Measurements from ENCODE around the gene LOXHD1.

Gene LOXHD1

GRCh38 chr18:46672062-46672970, 15.3 kb upstream of the LOXHD1 start:
- peak; percentile 30 for DNase-seq

GRCh38 chr18:46668694-46669093, 11.7 kb upstream of the LOXHD1 start:
- DNase-seq, result no peak

DNA sequence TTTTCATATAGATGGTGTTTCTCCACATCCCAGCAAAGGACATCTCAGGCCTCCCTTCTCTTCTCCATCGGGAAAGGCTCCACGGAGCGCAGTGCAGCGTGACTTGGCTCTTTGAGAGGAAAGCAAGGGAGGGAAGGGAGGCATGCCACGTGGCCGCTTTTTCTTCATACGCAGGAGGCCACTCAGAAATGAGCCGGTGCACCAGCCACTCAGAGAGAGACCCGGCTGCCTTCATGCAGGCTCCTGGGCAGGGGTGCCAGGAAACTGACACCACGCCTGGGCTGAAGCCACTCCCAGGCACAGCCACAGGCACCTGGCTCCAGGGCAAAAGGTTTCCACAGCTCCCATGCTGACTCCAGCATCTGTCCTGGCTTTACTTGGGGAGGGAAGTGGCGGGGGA, 11.1 kb upstream of the LOXHD1 start:
- DNase-seq, result no peak

GRCh38 chr18:46663539-46663938, 6.5 kb upstream of the LOXHD1 start:
- DNase-seq, result no peak

- DNase-seq, result no peak
These were observed 4.1 kb upstream of the LOXHD1 start for GRCh38 chr18:46660957-46661749.

- no peak for DNase-seq
These were observed 2.5 kb upstream of the LOXHD1 start for GRCh38 chr18:46659484-46659883.

DNA sequence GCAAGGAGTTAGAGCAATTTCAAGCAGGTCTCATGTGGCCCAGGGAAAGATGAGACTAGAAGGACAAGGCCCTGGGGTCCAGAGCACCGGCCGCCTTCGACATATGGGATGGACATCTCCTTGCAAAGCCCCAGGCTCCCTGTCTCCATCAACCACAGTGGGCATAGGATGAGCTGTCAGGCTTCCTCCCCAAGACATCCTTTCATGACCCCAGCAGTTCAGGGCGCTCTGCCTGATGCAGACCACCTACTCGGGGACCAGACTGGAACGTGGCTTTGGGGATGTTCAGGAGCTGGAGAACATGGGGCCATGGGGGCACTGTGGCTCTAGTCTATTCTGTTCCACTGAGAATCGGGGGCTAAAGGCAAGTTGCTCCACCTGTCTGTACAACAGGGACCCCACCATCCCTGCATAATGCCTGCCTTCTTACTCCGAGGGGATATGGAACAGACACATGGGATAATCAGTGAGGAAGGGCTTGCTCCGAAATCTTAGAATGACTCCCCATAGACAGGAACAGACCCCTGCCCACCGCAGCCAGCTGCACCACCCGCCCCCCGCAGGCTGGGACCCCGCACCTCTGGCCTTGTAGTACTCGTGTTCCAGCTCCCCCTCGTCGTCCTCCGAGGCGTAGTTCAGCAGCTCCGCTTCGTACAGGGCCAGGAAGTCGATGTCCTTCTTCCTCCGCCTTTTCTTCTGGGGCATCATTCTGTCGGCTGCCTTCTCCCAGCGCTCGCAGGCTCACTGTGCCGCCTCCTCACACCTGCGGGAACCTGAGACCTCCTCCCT, 500 bp downstream of the LOXHD1 start:
- DNase-seq, result no peak

DNA sequence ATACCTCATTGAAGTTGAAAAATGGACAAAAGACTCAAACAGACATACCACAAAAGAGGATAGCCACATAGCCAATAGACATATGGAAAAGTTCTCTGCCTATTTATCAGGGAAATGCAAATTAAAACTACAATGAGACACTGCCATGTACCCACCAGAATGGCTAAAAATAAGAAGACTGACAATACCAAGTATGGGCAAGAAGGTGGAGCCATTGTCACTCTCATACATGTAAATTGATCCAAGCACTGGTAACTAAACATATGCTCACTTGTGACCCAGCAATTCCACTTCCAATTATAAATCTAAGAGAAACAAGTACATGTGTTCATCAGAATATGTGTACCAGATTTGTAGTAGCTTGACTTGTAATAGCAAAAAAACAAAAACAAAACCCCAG, 4.6 kb downstream of the LOXHD1 start:
- DNase-seq, result no peak

GRCh38 chr18:46650681-46651080, 6.3 kb downstream of the LOXHD1 start:
- DNase-seq, result no peak

- no peak for DNase-seq
These were observed 7.8 kb downstream of the LOXHD1 start for GRCh38 chr18:46649071-46649862.

GRCh38 chr18:46646468-46646867, 10.6 kb downstream of the LOXHD1 start:
- DNase-seq, result no peak

DNA sequence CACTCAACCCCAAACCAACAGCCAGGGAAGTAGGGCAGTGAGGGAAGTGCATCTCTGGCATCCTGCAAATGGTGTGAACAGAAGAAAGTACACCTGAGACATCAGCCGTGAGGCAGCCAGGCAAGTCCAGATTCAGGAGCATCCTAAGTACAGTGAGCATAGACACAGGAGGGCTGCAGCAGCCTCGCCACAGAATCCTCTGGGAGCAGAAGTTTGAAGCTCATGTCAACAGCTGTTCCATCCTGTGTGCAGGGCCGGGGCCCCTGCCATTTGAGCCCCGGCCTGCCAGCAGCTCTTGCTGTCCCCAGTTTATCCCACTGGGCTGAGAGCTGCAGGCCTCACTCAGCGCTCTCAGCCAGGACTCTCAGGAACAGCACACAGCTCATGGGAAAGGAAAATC, 14.5 kb downstream of the LOXHD1 start:
- DNase-seq, result no peak

GRCh38 chr18:46641917-46642316, 15.1 kb downstream of the LOXHD1 start:
- DNase-seq, result no peak

DNA sequence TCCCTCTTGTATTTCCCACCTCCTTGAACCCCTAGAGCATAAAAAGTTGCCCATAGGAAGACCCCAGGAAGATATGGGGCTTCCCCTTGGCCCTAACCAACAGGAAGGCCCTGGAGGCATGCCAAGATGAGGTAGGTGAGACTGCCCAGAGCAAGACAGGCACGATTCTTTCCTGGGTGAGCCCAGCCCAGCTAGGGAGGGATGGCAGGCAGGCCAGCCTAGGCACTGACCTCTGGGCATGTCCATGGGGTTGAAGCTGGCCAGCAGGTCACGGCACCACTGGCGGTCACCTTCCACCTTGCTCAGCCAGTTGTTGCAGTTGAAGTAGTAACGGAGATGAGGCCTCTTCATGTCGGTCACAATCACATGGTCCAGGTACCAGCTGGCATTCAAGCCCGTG, 17.6 kb downstream of the LOXHD1 start:
- no peak for DNase-seq

- DNase-seq, result no peak
These were observed 20.9 kb downstream of the LOXHD1 start for GRCh38 chr18:46636040-46636630.

- DNase-seq, result no peak
These were observed 24.5 kb downstream of the LOXHD1 start for GRCh38 chr18:46632401-46633071.

- DNase-seq, result no peak
These were observed 26.0 kb downstream of the LOXHD1 start for GRCh38 chr18:46630991-46631390.

GRCh38 chr18:46630160-46630559, 26.9 kb downstream of the LOXHD1 start:
- DNase-seq, result peak; percentile 55

DNA sequence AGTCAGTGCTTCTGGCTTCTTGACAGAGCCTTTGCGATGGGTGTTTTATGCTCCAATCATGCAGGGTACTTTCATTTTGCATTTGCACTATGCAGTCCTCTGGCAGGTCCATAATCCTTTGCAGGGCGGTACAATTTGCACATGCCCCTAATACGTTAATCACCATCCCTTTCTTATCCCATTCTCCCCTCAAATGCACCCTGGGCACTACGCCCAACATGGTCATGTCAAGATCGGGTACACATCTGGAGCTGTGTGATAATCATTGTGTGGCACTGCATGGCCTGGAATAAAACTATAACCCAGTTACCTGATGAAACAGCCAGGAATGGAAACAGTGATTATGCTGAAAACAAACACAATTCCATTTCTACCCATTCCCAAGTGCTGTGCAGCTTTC, 27.7 kb downstream of the LOXHD1 start:
- DNase-seq, result no peak

DNA sequence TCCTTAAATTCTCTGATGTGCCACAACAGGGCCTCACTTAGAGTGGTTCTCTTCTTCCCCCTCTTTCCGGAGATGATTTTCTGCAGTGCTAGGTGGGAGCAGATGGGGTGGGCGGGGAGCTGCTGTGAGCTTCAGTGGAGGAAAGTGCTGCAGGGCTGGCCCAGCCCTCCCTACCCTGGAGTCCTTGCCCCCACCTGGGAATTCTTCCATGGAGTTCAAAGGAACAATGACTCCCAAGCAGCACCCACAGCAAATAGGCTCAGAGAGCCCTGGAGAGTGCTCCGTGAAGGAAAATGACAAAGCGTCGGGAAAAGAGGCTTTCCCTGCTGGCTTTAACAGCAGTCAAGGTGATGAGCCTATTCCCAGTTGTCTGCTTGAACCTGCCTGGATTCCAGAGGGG, 28.8 kb downstream of the LOXHD1 start:
- DNase-seq, result no peak

DNA sequence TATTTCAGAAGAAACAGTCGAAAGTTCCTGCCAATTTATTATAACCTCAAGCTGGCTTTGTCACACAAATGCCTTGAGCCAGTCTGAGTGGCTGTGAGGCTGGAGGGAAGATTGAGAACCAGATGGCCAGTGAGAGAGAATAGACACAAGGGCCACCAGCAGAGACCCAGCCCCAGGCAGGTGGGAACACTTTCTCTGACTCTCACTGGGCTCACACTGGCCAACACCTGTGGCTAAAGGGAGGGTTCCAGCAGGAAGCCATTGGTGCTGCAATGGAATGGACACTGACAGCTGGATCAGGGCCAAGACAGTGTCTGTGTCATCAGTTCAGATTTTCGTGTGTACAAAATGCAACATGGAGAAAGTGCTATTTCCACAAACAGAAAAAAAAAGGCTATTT, 29.9 kb downstream of the LOXHD1 start:
- DNase-seq, result no peak
